LNCAP (cell line): ENCODE data around the gene EFCAB9.

Source experiments
- TF ChIP-seq, protein P1 (sequence below): fragments of 450-650 bp; IDR thresholded peaks from 2 replicates; pipeline ENCODE4 v1.5.1; 2017; ENCODE audit warnings: mild to moderate bottlenecking

EFCAB9 gene

DNA sequence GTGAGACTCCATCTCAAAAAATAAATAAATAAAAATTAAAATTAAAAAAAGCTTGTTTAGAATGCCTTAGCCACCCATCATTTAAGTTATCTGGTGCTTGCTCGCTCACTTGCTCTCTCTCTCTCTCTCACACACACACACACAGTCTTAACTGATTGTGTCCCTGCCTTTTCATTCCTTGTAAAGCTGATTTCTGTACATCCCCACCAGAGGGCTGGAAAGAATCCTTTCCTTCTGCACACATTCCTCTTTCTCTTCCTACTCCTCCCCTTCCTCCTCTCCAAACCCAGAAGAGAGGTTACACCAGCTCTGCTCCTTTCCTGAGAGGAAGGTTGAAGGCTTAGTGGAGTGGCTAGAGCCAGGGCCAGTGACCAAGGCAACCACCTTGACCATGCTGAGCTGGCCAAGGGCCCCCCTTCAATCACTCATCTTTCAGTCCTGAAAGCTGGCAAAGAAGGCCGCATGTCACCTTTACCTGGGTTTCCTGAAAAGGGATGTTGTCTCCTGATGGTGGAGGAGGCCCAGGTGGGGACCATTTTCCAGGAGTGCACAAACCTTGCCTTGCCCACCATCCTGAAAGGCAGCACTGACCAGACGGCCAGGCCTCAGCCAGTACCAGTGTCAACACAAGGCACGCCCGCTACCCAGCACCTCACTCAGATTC lies 31.5 kb upstream of the EFCAB9 start:
- TF ChIP-seq, protein P1, sequence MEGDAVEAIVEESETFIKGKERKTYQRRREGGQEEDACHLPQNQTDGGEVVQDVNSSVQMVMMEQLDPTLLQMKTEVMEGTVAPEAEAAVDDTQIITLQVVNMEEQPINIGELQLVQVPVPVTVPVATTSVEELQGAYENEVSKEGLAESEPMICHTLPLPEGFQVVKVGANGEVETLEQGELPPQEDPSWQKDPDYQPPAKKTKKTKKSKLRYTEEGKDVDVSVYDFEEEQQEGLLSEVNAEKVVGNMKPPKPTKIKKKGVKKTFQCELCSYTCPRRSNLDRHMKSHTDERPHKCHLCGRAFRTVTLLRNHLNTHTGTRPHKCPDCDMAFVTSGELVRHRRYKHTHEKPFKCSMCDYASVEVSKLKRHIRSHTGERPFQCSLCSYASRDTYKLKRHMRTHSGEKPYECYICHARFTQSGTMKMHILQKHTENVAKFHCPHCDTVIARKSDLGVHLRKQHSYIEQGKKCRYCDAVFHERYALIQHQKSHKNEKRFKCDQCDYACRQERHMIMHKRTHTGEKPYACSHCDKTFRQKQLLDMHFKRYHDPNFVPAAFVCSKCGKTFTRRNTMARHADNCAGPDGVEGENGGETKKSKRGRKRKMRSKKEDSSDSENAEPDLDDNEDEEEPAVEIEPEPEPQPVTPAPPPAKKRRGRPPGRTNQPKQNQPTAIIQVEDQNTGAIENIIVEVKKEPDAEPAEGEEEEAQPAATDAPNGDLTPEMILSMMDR = no peak

DNA sequence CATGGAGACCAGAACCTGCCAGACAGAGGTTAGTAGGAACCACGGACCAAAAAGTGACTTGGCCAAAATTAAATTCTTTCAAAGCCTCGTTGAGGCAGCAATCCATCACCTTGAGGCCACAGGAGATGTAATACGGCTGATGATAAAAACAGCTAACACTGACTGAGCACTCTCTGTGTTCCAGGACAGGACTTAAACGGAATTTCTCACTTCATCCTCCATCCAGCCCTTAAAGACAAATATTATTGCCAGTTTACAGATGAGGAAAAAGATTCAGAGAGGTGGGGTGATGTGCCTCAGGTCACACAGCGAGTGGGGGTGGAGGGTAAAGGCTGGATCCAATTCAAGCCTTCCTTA lies 31.0 kb upstream of the EFCAB9 start:
- TF ChIP-seq, protein P1 = no peak

DNA sequence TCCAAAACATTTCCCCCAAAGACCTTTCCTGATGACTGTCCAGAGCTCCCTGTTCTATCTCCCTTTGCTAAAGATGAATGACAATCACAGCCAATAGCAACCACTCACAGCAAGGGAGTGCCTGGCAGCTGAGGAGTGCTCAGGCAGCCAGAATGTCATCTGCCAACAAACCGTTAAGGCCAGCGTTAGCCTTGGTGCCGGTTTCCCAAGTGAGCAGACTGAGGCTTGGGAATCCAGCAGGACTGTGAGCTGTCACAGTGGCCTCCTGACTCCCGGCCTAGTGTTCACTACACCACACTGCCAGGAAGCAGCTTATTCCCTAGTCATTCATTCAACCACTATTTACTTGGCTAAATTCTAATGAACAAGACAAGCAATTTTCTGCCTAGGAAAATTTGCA lies 30.6 kb upstream of the EFCAB9 start:
- TF ChIP-seq, protein P1 = no peak

DNA sequence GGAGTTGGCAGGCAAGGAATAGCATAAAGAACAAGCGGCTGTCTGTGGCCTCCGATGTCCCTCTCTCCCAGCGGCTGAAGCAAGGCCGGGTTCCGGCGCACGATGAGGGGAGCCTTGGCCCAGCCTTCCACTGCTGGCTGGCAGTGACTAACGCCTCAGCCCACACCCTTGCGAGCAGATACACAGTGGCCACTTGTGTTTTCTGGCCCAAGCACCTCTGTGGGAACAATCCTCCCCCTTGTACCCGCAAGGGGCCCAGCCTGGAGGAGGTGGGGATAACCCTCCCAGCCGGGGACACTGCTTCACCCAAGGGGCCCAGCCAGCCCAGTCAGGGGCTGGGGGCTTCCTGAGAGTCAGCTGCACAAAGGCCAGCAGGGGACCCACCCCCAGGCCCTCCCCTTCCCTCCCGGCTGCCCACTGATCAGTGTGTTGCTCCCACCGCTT lies 29.2 kb upstream of the EFCAB9 start:
- TF ChIP-seq, protein P1 = no peak

DNA sequence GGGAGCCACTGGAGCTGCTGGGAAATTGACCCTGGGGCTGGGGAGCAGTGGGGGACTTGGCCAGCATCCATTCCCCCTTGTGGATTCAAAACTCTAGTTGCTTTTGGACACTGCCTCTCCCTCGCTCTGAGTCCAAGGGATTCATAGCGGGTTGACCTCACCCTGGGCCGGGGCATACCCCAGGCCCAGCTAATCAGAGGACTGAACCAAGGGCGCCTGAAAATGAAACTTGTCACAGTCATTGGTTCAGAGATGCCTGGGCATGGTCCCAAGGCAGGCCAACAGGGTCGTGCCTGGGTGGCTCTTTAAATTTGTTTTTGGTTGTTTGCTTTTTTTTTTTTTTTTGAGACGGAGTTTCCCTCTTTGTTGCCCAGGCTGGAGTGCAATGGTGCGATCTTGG lies 28.5 kb upstream of the EFCAB9 start:
- TF ChIP-seq, protein P1 = no peak

DNA sequence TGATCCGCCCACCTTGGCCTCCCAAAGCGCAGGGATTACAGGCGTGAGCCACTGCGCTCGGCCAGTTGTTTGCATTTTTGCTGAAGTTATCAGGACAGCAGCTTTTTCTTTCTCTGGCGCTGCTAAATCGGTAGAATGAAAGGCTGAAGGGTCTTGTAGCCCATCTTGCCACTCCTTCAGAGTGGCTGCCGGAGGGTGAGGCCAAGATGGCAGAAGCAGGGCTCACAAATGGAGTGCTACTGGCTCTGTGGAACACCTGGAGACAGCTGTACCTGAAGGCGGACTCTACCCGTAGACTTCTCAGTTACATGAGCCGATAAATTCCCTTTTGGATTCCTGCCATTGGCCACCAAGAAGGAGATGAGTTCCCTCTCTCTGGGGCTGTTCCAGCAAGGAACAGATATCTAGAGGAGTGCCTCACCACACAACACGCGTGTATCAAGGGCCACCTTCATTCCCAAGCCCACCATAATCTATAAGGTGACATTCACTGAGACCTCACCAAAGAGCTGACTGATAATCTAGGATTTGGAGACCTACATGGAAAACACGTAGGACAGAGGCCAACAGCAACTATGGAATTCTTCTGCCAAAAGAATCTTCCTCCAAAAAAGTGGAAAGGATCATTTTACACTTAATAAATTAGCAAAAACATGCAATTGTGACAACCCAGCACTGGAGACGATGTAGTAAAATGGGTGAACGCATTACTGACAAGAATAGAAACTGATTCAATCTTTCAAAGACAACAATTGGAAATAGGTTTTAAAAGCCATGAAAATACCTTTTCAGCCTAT lies 27.7 kb upstream of the EFCAB9 start:
- TF ChIP-seq, protein P1 = no peak

DNA sequence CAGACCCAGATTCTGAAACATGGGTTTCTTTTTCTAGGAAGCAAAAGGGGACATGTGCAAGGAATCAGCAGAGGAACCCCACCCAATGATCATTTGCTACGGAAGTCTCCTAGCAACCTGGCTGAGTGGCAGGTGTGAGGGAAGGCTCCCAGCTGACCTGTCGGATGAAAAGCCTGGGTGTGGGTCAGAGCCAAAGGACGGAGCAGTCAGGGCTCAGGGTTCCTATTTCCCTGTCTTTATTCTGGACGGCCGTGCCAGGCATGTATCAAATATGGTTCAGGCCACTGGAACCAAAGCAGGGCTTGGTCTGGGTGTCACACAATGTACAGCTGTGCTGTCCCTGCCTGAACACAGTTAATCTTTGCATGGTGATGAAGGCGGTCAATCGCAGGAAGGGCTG lies 26.1 kb upstream of the EFCAB9 start:
- TF ChIP-seq, protein P1 = no peak
